ENCODE results near the gene TRIM58. TPM values are rescaled to one million over a fixed set of nuclear protein-coding genes. Genes with fewer than 3 reads are reported as not detected.

TRIM58 gene
- polyA plus RNA-seq, 1 donor (not counting 4 experiments of a cell fraction or from before 2014, with no cell fraction given) = 0.14 TPM

DNA sequence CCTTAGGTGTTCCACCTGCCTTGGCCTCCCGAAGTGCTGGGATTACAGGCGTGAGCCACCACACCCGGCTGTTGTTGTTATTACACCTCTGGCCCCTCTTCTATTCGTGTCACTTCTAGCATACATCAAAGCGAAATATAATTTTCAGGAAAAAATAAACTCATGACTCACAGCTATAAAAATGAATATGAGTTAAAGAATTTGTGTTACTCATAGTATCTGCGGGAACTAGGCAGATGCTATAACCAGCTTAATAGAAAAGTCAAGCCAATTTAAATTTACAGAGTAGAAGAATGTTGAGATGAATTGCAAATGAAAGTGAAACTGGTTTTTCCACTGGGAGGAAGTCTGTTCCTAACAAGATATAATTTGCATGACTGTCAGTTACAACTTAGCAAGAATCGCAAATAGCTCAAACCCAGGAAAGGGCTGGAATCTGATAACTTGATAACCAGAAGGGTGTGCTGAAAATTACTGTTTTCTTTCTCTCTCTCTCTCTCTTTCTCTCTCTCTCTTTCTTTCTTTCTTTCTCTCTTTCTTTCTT, 49.6 kb downstream of the TRIM58 start:
- TF ChIP-seq, protein P1, sequence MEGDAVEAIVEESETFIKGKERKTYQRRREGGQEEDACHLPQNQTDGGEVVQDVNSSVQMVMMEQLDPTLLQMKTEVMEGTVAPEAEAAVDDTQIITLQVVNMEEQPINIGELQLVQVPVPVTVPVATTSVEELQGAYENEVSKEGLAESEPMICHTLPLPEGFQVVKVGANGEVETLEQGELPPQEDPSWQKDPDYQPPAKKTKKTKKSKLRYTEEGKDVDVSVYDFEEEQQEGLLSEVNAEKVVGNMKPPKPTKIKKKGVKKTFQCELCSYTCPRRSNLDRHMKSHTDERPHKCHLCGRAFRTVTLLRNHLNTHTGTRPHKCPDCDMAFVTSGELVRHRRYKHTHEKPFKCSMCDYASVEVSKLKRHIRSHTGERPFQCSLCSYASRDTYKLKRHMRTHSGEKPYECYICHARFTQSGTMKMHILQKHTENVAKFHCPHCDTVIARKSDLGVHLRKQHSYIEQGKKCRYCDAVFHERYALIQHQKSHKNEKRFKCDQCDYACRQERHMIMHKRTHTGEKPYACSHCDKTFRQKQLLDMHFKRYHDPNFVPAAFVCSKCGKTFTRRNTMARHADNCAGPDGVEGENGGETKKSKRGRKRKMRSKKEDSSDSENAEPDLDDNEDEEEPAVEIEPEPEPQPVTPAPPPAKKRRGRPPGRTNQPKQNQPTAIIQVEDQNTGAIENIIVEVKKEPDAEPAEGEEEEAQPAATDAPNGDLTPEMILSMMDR (optimal IDR thresholded peaks at IDR 0.05 in 1 of 3, IDR thresholded peaks at IDR 0.05 in 1 of 3, conservative IDR thresholded peaks at IDR 0.05 in 1 of 3; ENCODE audit: extremely low read depth in 1 of 3, insufficient read depth in 2 of 3, low read length in 3 of 3) = no peak
- H3K27ac ChIP-seq (ENCODE audit: control insufficient read depth, insufficient read depth, low read length) = no peak overlapping the region
- no peaks in the 10 kb centered on the region for H3K36me3 ChIP-seq (ENCODE audit: control insufficient read depth in 2 of 2, extremely low read depth in 1 of 2, insufficient read depth in 2 of 2, low read length in 2 of 2)
- FAIRE-seq (no peak), DNase-seq (ENCODE audit: low read depth, low spot score) (no peak)
- no peak overlapping the region for H2AFZ ChIP-seq (ENCODE audit: control insufficient read depth, low read length)
- no peak overlapping the region for H3K9ac ChIP-seq (ENCODE audit: control insufficient read depth, extremely low read depth, insufficient read depth, low read length)
- no peaks in the 10 kb centered on the region for H3K9me1 ChIP-seq (ENCODE audit: control insufficient read depth, extremely low read depth, insufficient read depth, low read length)
- dilution Hi-C loops (cut with MboI; ENCODE audit: extremely low pct_ligation_motif_present, low sequenced_read_pairs) = no loop called here
- H3K4me1 ChIP-seq (ENCODE audit: control insufficient read depth, extremely low read depth, insufficient read depth, low read length) = no peaks in the 10 kb centered on the region
- no peaks in the 10 kb centered on the region for H3K9me3 ChIP-seq (ENCODE audit: control insufficient read depth, low read depth, low read length)
- H4K20me1 ChIP-seq (ENCODE audit: control insufficient read depth, extremely low read depth, insufficient read depth, low read length) = no peaks in the 10 kb centered on the region
- peak overlapping the region in 2 of 3 experiments; percentile 18 to 48 for H3K4me3 ChIP-seq (ENCODE audit: control insufficient read depth in 2 of 3, extremely low read depth in 1 of 3, insufficient read depth in 2 of 3, low read depth in 1 of 3, low read length in 3 of 3)
- H3K4me2 ChIP-seq (ENCODE audit: control insufficient read depth, extremely low read depth, insufficient read depth, low read depth, low read length) = peak overlapping the region; percentile 41
- no peaks in the 10 kb centered on the region for H3K27me3 ChIP-seq (ENCODE audit: control insufficient read depth, extremely low read depth, insufficient read depth, low read length)
- H3K79me2 ChIP-seq (ENCODE audit: control insufficient read depth, insufficient read depth, low read length) = no peaks in the 10 kb centered on the region

DNA sequence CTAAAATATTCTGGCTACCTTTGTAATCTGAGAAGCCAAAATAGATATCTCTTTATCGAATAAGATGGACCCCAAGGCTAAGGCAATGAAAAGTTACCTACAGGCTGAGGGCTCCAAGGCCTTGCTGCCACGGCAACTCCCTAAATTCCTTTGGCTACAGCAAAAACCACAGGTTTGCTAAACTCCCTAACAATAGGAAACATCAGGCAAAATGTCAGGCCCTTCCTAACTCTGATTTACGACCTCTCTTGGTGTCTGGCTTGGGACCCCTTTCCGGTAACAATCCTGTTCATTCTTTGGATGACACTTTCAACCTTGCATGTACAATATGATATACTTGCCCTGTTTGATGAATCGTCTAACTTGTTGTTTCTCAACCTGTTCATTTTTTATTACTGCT, 51.8 kb downstream of the TRIM58 start:
- Histone ChIP-seq H3K4me1 (ENCODE audit: control insufficient read depth, extremely low read depth, insufficient read depth, low read length) (no peaks in the 10 kb centered on the region), H3K4me2 (ENCODE audit: control insufficient read depth, extremely low read depth, insufficient read depth, low read depth, low read length) (no peak overlapping the region), H3K79me2 (ENCODE audit: control insufficient read depth, insufficient read depth, low read length) (no peaks in the 10 kb centered on the region), H3K27ac (ENCODE audit: control insufficient read depth, insufficient read depth, low read length) (no peak overlapping the region), H3K36me3 (ENCODE audit: control insufficient read depth in 2 of 2, extremely low read depth in 1 of 2, insufficient read depth in 2 of 2, low read length in 2 of 2) (no peaks in the 10 kb centered on the region), H4K20me1 (ENCODE audit: control insufficient read depth, extremely low read depth, insufficient read depth, low read length) (no peaks in the 10 kb centered on the region), H3K27me3 (ENCODE audit: control insufficient read depth, extremely low read depth, insufficient read depth, low read length) (no peaks in the 10 kb centered on the region), H2AFZ (ENCODE audit: control insufficient read depth, low read length) (no peak overlapping the region), H3K9ac (ENCODE audit: control insufficient read depth, extremely low read depth, insufficient read depth, low read length) (no peak overlapping the region), H3K9me1 (ENCODE audit: control insufficient read depth, extremely low read depth, insufficient read depth, low read length) (no peaks in the 10 kb centered on the region), H3K4me3 (ENCODE audit: control insufficient read depth in 2 of 3, extremely low read depth in 1 of 3, insufficient read depth in 2 of 3, low read depth in 1 of 3, low read length in 3 of 3) (no peak overlapping the region), H3K9me3 (ENCODE audit: control insufficient read depth, low read depth, low read length) (no peaks in the 10 kb centered on the region)
- no peak for TF ChIP-seq EZH2 (IDR thresholded peaks at IDR 0.05; ENCODE audit: low read length)
- TF ChIP-seq, protein P1 (optimal IDR thresholded peaks at IDR 0.05 in 1 of 3, IDR thresholded peaks at IDR 0.05 in 1 of 3, conservative IDR thresholded peaks at IDR 0.05 in 1 of 3; ENCODE audit: extremely low read depth in 1 of 3, insufficient read depth in 2 of 3, low read length in 3 of 3) = no peak
- FAIRE-seq (no peak), DNase-seq (ENCODE audit: low read depth, low spot score) (no peak)
- dilution Hi-C loops (cut with MboI; ENCODE audit: extremely low pct_ligation_motif_present, low sequenced_read_pairs) = no loop called here
